H7 (cell line): Measurements from ENCODE around the gene MIGA1. TPM values are rescaled to one million over a fixed set of nuclear protein-coding genes. Genes with fewer than 3 reads are reported as not detected.

Experiments
- total RNA-seq: library from RNA; depleted of rRNA; stranded (reverse); fragments of >200 nt; shearing (Covaris generic); gene quantifications from 2 replicates; pipeline ENCODE4 v1.2.3, GENCODE V29; 2014; rRNA removed

MIGA1 gene
- total RNA-seq, 1 experiment from 2014 or later, result 7.1 TPM

Other genes starting within 250 kb of the MIGA1 start
- gene ZZZ3, start 97.0 kb upstream of the MIGA1 start, total RNA-seq, result 55.1 and 82.3 TPM in 2 replicates
- 86.4 and 101 TPM in 2 replicates for gene USP33, start 19.8 kb upstream of the MIGA1 start, total RNA-seq
- 0.90 and 1.3 TPM in 2 replicates for gene NEXN, start 109.0 kb downstream of the MIGA1 start, total RNA-seq
- 165 and 230 TPM in 2 replicates for gene FUBP1, start 199.4 kb downstream of the MIGA1 start, total RNA-seq
- 15.1 and 16.6 TPM in 2 replicates for gene DNAJB4, start 225.3 kb downstream of the MIGA1 start, total RNA-seq